OCI-LY1 (cell line): Measurements from ENCODE around the gene MLPH.

Source experiments
- H2AFZ ChIP-seq: fragments of 200-600 bp; sonication (generic), shearing (Covaris generic); 2 replicates; pipeline ENCODE4 v1.6.0; 2014; ENCODE audit warnings: antibody characterized with exemption, mild to moderate bottlenecking, low read length
- H3F3A ChIP-seq: fragments of 200-600 bp; sonication (generic), shearing (Covaris generic); 2 replicates; pipeline ENCODE4 v1.6.0; 2014; ENCODE audit warnings: mild to moderate bottlenecking, antibody characterized with exemption, low read length, moderate library complexity; ENCODE audit not compliant: insufficient read depth
- H3K27ac ChIP-seq: fragments of 200-600 bp; sonication (generic); 2 replicates; pipeline ENCODE4 v1.5.1; 2014; ENCODE audit warnings: low read length, mixed run types, mild to moderate bottlenecking, low read depth; ENCODE audit not compliant: poor library complexity, severe bottlenecking
- H3K27me3 ChIP-seq: fragments of 200-600 bp; sonication (generic); 2 replicates; pipeline ENCODE4 v1.6.0; 2014; ENCODE audit warnings: antibody characterized with exemption, mild to moderate bottlenecking, low read length, moderate library complexity; ENCODE audit not compliant: insufficient read depth
- H3K36me3 ChIP-seq: fragments of 200-600 bp; sonication (generic); 2 replicates; pipeline ENCODE4 v1.6.1; 2014; ENCODE audit warnings: mild to moderate bottlenecking, antibody characterized with exemption, low read length, moderate library complexity, mixed read lengths; ENCODE audit not compliant: insufficient read depth
- H3K4me1 ChIP-seq: fragments of 200-600 bp; sonication (generic); 2 replicates; pipeline ENCODE4 v1.5.1; 2014; ENCODE audit warnings: mild to moderate bottlenecking, low read length, moderate library complexity; ENCODE audit not compliant: insufficient read depth, severe bottlenecking
- H3K4me2 ChIP-seq: fragments of 200-600 bp; sonication (generic), shearing (Covaris generic); 2 replicates; pipeline ENCODE4 v1.6.1; 2014; ENCODE audit warnings: low read length
- H3K4me3 ChIP-seq: fragments of 200-600 bp; sonication (generic); 2 replicates; pipeline ENCODE4 v1.5.1; 2014; ENCODE audit warnings: low read length, low read depth, mild to moderate bottlenecking, mixed read lengths; ENCODE audit not compliant: poor library complexity, severe bottlenecking
- H3K79me2 ChIP-seq: fragments of 200-600 bp; shearing (Covaris generic); 2 replicates; pipeline ENCODE4 v1.6.1; 2016; ENCODE audit warnings: mixed run types, low read length, mixed read lengths; ENCODE audit not compliant: insufficient read depth
- H3K9ac ChIP-seq: fragments of 200-600 bp; sonication (generic), shearing (Covaris generic); 2 replicates; pipeline ENCODE4 v1.6.1; 2014; ENCODE audit warnings: mild to moderate bottlenecking, low read length, mixed read lengths
- H3K9me2 ChIP-seq: fragments of 200-600 bp; sonication (generic), shearing (Covaris generic); 2 replicates; pipeline ENCODE4 v1.6.1; 2014; ENCODE audit warnings: low read depth, mild to moderate bottlenecking, low read length, mixed read lengths
- H3K9me3 ChIP-seq: fragments of 200-600 bp; shearing (Covaris generic); 2 replicates; pipeline ENCODE4 v1.6.1; 2014; ENCODE audit warnings: low read length, mixed read lengths
- H4K20me1 ChIP-seq: fragments of 200-600 bp; sonication (generic), shearing (Covaris generic); 2 replicates; pipeline ENCODE4 v1.6.0; 2016; ENCODE audit warnings: mild to moderate bottlenecking, low read length; ENCODE audit not compliant: insufficient read depth
- EZH2 ChIP-seq: fragments of 200-600 bp; sonication (generic), shearing (Covaris generic); IDR thresholded peaks from 2 replicates; pipeline ENCODE4 v1.8.0; 2017; ENCODE audit warnings: borderline replicate concordance, mixed run types, mild to moderate bottlenecking, antibody characterized with exemption, low read length, moderate library complexity, mixed read lengths
- TF ChIP-seq, protein P1 (sequence below): fragments of 200-600 bp; sonication (generic), shearing (Covaris generic); IDR thresholded peaks from 2 replicates; pipeline ENCODE4 v1.5.1; 2017; ENCODE audit warnings: mild to moderate bottlenecking, antibody characterized with exemption, low read length, moderate library complexity, mixed read lengths

Gene MLPH

DNA sequence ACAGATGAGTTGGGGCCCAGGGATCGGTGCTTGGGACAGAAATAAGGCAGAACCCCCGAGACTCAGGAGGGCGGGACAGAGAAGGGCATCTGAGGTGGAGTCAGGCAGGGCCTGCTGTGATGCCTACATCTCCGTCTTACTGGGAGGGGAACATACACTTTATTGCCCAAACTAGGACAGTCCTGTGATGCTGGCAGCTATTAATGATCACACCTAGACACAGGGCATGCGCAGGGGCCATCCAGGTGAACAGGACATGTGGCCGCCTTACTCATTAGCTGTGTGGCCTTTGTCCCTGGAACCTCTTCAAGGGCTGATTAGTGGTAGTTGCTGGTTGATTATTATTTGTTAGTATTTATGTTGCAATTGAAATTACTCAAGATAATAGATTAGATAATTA is 33.2 kb downstream of the MLPH start:
- no peak overlapping the region for H2AFZ ChIP-seq
- H3K9me3 ChIP-seq = no peaks in the 10 kb centered on the region
- no peak for TF ChIP-seq EZH2
- TF ChIP-seq, protein P1, sequence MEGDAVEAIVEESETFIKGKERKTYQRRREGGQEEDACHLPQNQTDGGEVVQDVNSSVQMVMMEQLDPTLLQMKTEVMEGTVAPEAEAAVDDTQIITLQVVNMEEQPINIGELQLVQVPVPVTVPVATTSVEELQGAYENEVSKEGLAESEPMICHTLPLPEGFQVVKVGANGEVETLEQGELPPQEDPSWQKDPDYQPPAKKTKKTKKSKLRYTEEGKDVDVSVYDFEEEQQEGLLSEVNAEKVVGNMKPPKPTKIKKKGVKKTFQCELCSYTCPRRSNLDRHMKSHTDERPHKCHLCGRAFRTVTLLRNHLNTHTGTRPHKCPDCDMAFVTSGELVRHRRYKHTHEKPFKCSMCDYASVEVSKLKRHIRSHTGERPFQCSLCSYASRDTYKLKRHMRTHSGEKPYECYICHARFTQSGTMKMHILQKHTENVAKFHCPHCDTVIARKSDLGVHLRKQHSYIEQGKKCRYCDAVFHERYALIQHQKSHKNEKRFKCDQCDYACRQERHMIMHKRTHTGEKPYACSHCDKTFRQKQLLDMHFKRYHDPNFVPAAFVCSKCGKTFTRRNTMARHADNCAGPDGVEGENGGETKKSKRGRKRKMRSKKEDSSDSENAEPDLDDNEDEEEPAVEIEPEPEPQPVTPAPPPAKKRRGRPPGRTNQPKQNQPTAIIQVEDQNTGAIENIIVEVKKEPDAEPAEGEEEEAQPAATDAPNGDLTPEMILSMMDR = no peak
- no peak overlapping the region for H3K4me3 ChIP-seq
- no peaks in the 10 kb centered on the region for H4K20me1 ChIP-seq
- no peaks in the 10 kb centered on the region for H3F3A ChIP-seq
- no peak overlapping the region for H3K9ac ChIP-seq
- H3K79me2 ChIP-seq = no peaks in the 10 kb centered on the region
- no peak overlapping the region for H3K4me2 ChIP-seq
- H3K4me1 ChIP-seq = no peaks in the 10 kb centered on the region
- H3K36me3 ChIP-seq = no peaks in the 10 kb centered on the region
- no peaks in the 10 kb centered on the region for H3K9me2 ChIP-seq
- no peaks in the 10 kb centered on the region for H3K27me3 ChIP-seq
- no peak overlapping the region for H3K27ac ChIP-seq

DNA sequence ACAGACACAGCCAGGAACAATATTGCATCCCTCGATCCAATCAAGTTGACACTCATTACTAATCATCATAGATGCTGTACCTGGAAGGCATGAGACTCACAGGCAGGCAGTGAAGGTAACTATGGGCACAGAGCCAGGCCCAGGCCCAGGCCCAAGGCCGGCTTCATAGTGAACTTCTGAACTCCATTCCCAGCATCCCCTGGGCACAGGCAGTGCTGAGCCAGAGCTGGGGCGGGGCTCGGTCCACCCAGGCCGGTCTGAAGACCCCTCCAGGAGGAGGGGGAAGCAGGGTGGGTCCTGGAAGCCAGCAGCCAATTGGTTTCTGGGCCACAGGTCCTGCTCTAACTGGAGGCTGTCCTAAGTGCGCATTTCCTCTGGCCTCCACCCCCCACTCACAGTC is 37.6 kb downstream of the MLPH start:
- no peak overlapping the region for H3K4me2 ChIP-seq
- no peaks in the 10 kb centered on the region for H3F3A ChIP-seq

DNA sequence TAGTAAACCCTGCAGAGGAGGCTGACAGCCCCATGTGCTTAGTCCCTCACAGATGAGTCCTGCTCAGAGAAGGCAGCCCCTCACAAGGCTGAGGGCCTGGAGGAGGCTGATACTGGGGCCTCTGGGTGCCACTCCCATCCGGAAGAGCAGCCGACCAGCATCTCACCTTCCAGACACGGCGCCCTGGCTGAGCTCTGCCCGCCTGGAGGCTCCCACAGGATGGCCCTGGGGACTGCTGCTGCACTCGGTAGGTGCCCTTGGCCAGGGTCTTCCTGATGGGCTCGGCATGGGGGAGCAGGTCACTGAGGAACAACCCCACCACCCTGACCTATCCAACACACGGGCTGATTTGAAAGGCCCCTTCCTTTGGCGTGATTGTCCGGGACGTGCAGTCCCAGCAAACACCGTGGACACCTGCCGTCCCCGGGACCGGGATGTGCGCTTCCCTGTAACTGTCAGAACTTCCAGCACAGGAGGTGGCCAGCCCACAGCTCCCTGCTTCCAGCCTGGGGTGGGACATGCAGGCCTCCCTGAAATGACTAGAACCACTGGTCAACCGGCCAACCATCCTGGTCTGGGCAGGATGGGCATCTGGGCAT is 38.6 kb downstream of the MLPH start:
- no peaks in the 10 kb centered on the region for H3K79me2 ChIP-seq
- H3F3A ChIP-seq = no peaks in the 10 kb centered on the region
- H3K9me3 ChIP-seq = no peaks in the 10 kb centered on the region
- no peak for TF ChIP-seq EZH2
- TF ChIP-seq, protein P1 = no peak
- no peaks in the 10 kb centered on the region for H3K4me1 ChIP-seq
- no peak overlapping the region for H3K9ac ChIP-seq
- H3K9me2 ChIP-seq = no peaks in the 10 kb centered on the region
- H3K36me3 ChIP-seq = no peaks in the 10 kb centered on the region
- H3K27me3 ChIP-seq = no peaks in the 10 kb centered on the region; the same call in 1 of the 2 replicates
- no peak overlapping the region for H2AFZ ChIP-seq
- H3K27ac ChIP-seq = no peak overlapping the region
- no peak overlapping the region for H3K4me3 ChIP-seq
- H4K20me1 ChIP-seq = no peaks in the 10 kb centered on the region
- no peak overlapping the region for H3K4me2 ChIP-seq

More for the DNA sequence above, 37.6 kb downstream of the MLPH start:
- Histone ChIP-seq H3K4me3 (no peak overlapping the region), H3K79me2 (no peaks in the 10 kb centered on the region), H4K20me1 (no peaks in the 10 kb centered on the region), H3K9me2 (no peaks in the 10 kb centered on the region), H3K27me3 (no peaks in the 10 kb centered on the region; the same call in 1 of the 2 replicates), H2AFZ (no peak overlapping the region), H3K9ac (no peak overlapping the region), H3K4me1 (no peaks in the 10 kb centered on the region), H3K27ac (no peak overlapping the region), H3K36me3 (no peaks in the 10 kb centered on the region), H3K9me3 (no peaks in the 10 kb centered on the region)
- no peak for TF ChIP-seq EZH2
- TF ChIP-seq, protein P1 = no peak
